A549 (cell line): ENCODE results near the gene KRTAP5-2. TPM values are rescaled to one million over a fixed set of nuclear protein-coding genes. Genes with fewer than 3 reads are reported as not detected.

ENCODE experiments used
- ATAC-seq, 2 experiments: fragments of 200-7000 bp in 1 of 2; fragments of >200 bp in 1 of 2; cut with Nextera tagmentation in 1 of 2; cut with Tn5 transposase in 1 of 2; 3 replicates each; pipeline versions ENCODE4 v1.8.0 to v1.9.1; 2018 to 2020; ENCODE audit warnings: mild to moderate bottlenecking in 1 of 2, moderate library complexity in 1 of 2
- CTCF ChIA-PET: fragments of 300-600 bp; sonication (Branson Sonifier 250); formaldehyde crosslinking; extraction: SDS; loops from one replicate; lab custom pipeline; 2021; ENCODE audit warnings: antibody characterized with exemption, inconsistent platforms; lab: Yijun Ruan, JAX
- POLR2A ChIA-PET: fragments of 350-600 bp; formaldehyde crosslinking; extraction: SDS; loops from one replicate; lab custom pipeline; 2021; ENCODE audit warnings: antibody characterized with exemption, inconsistent platforms; lab: Yijun Ruan, JAX
- DNase-seq, 2 experiments: peaks; one replicate each; pipeline versions ENCODE4 v3.0.0 to v3.0.0-alpha.2; 2011 to 2016; ENCODE audit warnings: low read depth in 1 of 2, low spot score in 1 of 2
- FAIRE-seq: peaks from 2 replicates; lab custom pipeline; 2011; peaks lifted over from hg19 to GRCh38; lab: Jason Lieb, UNC
- H3K27ac ChIP-seq, 2 experiments: fragments of >200 bp; sonication (Bioruptor Twin); formaldehyde crosslinking; 3 replicates each; pipeline ENCODE4 v1.5.1; 2016 to 2017
- H3K4me1 ChIP-seq: fragments of >200 bp; sonication (Bioruptor Twin); formaldehyde crosslinking; 3 replicates; pipeline ENCODE4 v1.6.1; 2016
- H3K4me2 ChIP-seq: fragments of >200 bp; sonication (Bioruptor Twin); formaldehyde crosslinking; 3 replicates; pipeline ENCODE4 v1.6.1; 2016
- H3K4me3 ChIP-seq: fragments of >200 bp; sonication (Bioruptor Twin); formaldehyde crosslinking; 3 replicates; pipeline ENCODE4 v1.5.1; 2016
- H3K9me3 ChIP-seq: fragments of >200 bp; sonication (Bioruptor Twin); formaldehyde crosslinking; 3 replicates; pipeline ENCODE4 v1.6.1; 2016
- BHLHE40 ChIP-seq: IDR thresholded peaks from 2 replicates; pipeline ENCODE4 v1.6.1; 2012; ENCODE audit warnings: low read depth, low read length, inconsistent platforms
- CTCF ChIP-seq: fragments of >200 bp; sonication (Bioruptor Twin); formaldehyde crosslinking; IDR thresholded peaks from 3 replicates; pipeline ENCODE4 v1.5.1; 2016
- EHF ChIP-seq: fragments of 250-450 bp; sonication (Bioruptor Pico); IDR thresholded peaks from 2 replicates; pipeline ENCODE4 v1.5.0; 2020; ENCODE audit warnings: mild to moderate bottlenecking
- ELK1 ChIP-seq: fragments of 150-350 bp; IDR thresholded peaks from 2 replicates; pipeline ENCODE4 v1.6.1; 2014; ENCODE audit warnings: low read depth, mild to moderate bottlenecking, low read length
- ESRRA ChIP-seq: fragments of 150-350 bp; IDR thresholded peaks from 2 replicates; pipeline ENCODE4 v1.6.1; 2014; ENCODE audit warnings: mild to moderate bottlenecking, low read length, borderline replicate concordance
- FOSL2 ChIP-seq, 2 experiments: fragments of 450-650 bp in 1 of 2; fragments of >200 bp in 1 of 2; sonication (Bioruptor Twin) in 1 of 2; formaldehyde crosslinking; IDR thresholded peaks; 2 replicates each; pipeline versions ENCODE4 v1.5.0 to v1.6.1; 2016 to 2020; ENCODE audit warnings: mild to moderate bottlenecking in 1 of 2, moderate library complexity in 1 of 2
- HOXA7 ChIP-seq: fragments of 250-450 bp; sonication (Bioruptor Pico); IDR thresholded peaks from 2 replicates; pipeline ENCODE4 v1.5.0; 2020; ENCODE audit warnings: mild to moderate bottlenecking, moderate library complexity
- MAFK ChIP-seq: fragments of 450-650 bp; IDR thresholded peaks from 2 replicates; pipeline ENCODE4 v1.6.1; 2014; ENCODE audit not compliant: partially characterized antibody
- MAZ ChIP-seq: fragments of 150-350 bp; IDR thresholded peaks from 2 replicates; pipeline ENCODE4 v1.6.1; 2014; ENCODE audit warnings: antibody characterized with exemption, low read depth, low read length, borderline replicate concordance
- MYC ChIP-seq: IDR thresholded peaks from 2 replicates; pipeline ENCODE4 v1.6.1; 2012; ENCODE audit warnings: mild to moderate bottlenecking, inconsistent platforms, low read length, improper control_type of control experiment, borderline replicate concordance
- PBX3 ChIP-seq: IDR thresholded peaks from 2 replicates; pipeline ENCODE4 v1.6.1; 2012
- PHF8 ChIP-seq: fragments of 200-600 bp; sonication (generic); IDR thresholded peaks from 2 replicates; pipeline ENCODE4 v1.6.1; 2016; ENCODE audit warnings: low read depth, mild to moderate bottlenecking, antibody characterized with exemption, moderate library complexity, borderline replicate concordance
- POLR2AphosphoS2 ChIP-seq: conservative IDR thresholded peaks from 2 replicates; pipeline ENCODE4 v1.6.1; 2012; ENCODE audit warnings: low read length, improper control_type of control experiment, inconsistent platforms
- RAD21 ChIP-seq, 2 experiments: fragments of >200 bp in 1 of 2; sonication (Bioruptor Twin) in 1 of 2; formaldehyde crosslinking in 1 of 2; IDR thresholded peaks in 1 of 2; conservative IDR thresholded peaks in 1 of 2; 2 replicates in 1 of 2; 3 replicates in 1 of 2; pipeline ENCODE4 v1.6.1; 2012 to 2018; ENCODE audit warnings: inconsistent platforms in 1 of 2
- RFX5 ChIP-seq: fragments of 450-650 bp; IDR thresholded peaks from 2 replicates; pipeline ENCODE4 v1.7.1; 2014; ENCODE audit warnings: antibody characterized with exemption, mild to moderate bottlenecking, moderate library complexity
- SMC3 ChIP-seq: fragments of >200 bp; sonication (Bioruptor Twin); formaldehyde crosslinking; IDR thresholded peaks from 3 replicates; pipeline ENCODE4 v1.6.1; 2018; ENCODE audit warnings: inconsistent platforms
- SREBF2 ChIP-seq: fragments of 450-650 bp; IDR thresholded peaks from 2 replicates; pipeline ENCODE4 v1.6.1; 2014; ENCODE audit warnings: mild to moderate bottlenecking, moderate library complexity
- TFCP2L1 ChIP-seq: fragments of 250-450 bp; sonication (Bioruptor Pico); IDR thresholded peaks from 2 replicates; pipeline ENCODE4 v1.5.0; 2021; ENCODE audit warnings: mild to moderate bottlenecking
- ZFP36 ChIP-seq: fragments of 450-650 bp; IDR thresholded peaks from 2 replicates; pipeline ENCODE4 v1.6.1; 2014; ENCODE audit warnings: borderline replicate concordance; ENCODE audit not compliant: partially characterized antibody
- ZSCAN20 ChIP-seq: fragments of 250-450 bp; sonication (Bioruptor Pico); IDR thresholded peaks from 2 replicates; pipeline ENCODE4 v1.8.0; 2022; ENCODE audit warnings: mild to moderate bottlenecking, moderate library complexity
- whole genome bisulfite sequencing: methylation state at CpG from one replicate; pipeline ENCODE4 v1.1.6; 2017; ENCODE audit errors: missing lambda C conversion rate; 5-methylcytosine and 5-hydroxymethylcytosine counted together
- polyA plus RNA-seq, 4 experiments: library from polyadenylated mRNA; depleted of rRNA in 3 of 4; stranded (reverse); fragments of >200 nt; fragmentation: RNase III in 1 of 4; extraction: RNeasy Plus Mini Kit Qiagen cat#74134 plus additional on column Dnase treatment in 1 of 4; gene quantifications; 2 replicates in 3 of 4; 3 replicates in 1 of 4; pipeline ENCODE4 v1.2.3, GENCODE V29; 2011 to 2017
- TF ChIP-seq, protein P1 (sequence below): fragments of 200-600 bp; sonication (generic); IDR thresholded peaks from 2 replicates; pipeline ENCODE4 v1.6.1; 2016; ENCODE audit warnings: antibody characterized with exemption, mild to moderate bottlenecking, moderate library complexity
- TF ChIP-seq, protein P2 (sequence below): fragments of 450-650 bp; IDR thresholded peaks from 2 replicates; pipeline ENCODE4 v1.6.1; 2014; ENCODE audit warnings: antibody characterized with exemption
- TF ChIP-seq, protein P3 (sequence below): fragments of 250-450 bp; sonication (Bioruptor Pico); IDR thresholded peaks from 2 replicates; pipeline ENCODE4 v1.5.0; 2020; ENCODE audit warnings: low read depth, mild to moderate bottlenecking, moderate library complexity

KRTAP5-2 gene
- polyA plus RNA-seq, 2 of the 4 experiments (the other 2 are of a cell fraction) = not detected

DNA sequence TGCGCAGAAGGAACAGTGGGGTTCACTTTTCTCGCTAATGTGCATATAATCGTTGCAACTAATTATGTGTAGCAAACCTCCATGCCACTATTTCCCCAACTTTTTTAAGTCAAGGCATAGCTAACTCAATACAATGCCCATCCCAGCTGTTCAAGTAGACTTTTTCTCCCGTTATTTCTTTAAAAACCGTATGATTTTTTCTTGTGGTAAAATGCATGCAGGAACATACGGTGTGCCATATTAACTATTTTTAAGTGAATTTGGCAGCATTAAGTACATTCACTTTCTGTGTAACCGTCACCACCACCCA is 23.2 kb downstream of the KRTAP5-2 start:
- ATAC-seq (no peak), DNase-seq (no peak), FAIRE-seq (no peak)
- Histone ChIP-seq H3K4me1 (peaks cover 29% of the 10 kb centered on the region), H3K9me3 (peaks cover 17% of the 10 kb centered on the region), H3K4me3 (peak overlapping the region; percentile 74; the same call in 1 of the 3 replicates), H3K4me2 (peak overlapping the region; percentile 99), H3K27ac (no peak overlapping the region)
- TF ChIP-seq MYC = no peak
- TF ChIP-seq ELK1 = no peak
- no peak for TF ChIP-seq PHF8
- TF ChIP-seq ZSCAN20 (CRISPR knock-in tag) = no peak
- no peak for TF ChIP-seq ZFP36
- TF ChIP-seq, protein P1, sequence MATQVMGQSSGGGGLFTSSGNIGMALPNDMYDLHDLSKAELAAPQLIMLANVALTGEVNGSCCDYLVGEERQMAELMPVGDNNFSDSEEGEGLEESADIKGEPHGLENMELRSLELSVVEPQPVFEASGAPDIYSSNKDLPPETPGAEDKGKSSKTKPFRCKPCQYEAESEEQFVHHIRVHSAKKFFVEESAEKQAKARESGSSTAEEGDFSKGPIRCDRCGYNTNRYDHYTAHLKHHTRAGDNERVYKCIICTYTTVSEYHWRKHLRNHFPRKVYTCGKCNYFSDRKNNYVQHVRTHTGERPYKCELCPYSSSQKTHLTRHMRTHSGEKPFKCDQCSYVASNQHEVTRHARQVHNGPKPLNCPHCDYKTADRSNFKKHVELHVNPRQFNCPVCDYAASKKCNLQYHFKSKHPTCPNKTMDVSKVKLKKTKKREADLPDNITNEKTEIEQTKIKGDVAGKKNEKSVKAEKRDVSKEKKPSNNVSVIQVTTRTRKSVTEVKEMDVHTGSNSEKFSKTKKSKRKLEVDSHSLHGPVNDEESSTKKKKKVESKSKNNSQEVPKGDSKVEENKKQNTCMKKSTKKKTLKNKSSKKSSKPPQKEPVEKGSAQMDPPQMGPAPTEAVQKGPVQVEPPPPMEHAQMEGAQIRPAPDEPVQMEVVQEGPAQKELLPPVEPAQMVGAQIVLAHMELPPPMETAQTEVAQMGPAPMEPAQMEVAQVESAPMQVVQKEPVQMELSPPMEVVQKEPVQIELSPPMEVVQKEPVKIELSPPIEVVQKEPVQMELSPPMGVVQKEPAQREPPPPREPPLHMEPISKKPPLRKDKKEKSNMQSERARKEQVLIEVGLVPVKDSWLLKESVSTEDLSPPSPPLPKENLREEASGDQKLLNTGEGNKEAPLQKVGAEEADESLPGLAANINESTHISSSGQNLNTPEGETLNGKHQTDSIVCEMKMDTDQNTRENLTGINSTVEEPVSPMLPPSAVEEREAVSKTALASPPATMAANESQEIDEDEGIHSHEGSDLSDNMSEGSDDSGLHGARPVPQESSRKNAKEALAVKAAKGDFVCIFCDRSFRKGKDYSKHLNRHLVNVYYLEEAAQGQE = no peak
- no peak for TF ChIP-seq HOXA7 (CRISPR knock-in tag)
- no peak for TF ChIP-seq FOSL2 (IDR thresholded peaks at IDR 0.05)
- no peak for TF ChIP-seq FOSL2 (CRISPR knock-in tag; IDR thresholded peaks at IDR 0.05)
- no peak for TF ChIP-seq POLR2AphosphoS2
- TF ChIP-seq PBX3 = no peak
- CTCF ChIA-PET = interaction anchor here (0.6 to 26.3 kb wide), 43 partner anchors 8 to 582 kb away, joined by 3 to 719 read pairs (median 5); partner anchors contain the start of genes KRTAP5-1, KRTAP5-2 and KRTAP5-5
- POLR2A ChIA-PET = interaction anchor here (0.6 to 1.3 kb wide), 2 partner anchors 10 to 28 kb away, joined by 3 to 5 read pairs; no protein-coding TSS in a partner anchor
- 13% methylated on average over 7 of the region's 7 CpGs for WGBS

- Histone ChIP-seq H3K9me3 (peaks cover 17% of the 10 kb centered on the region), H3K4me2 (peak overlapping the region; percentile 99), H3K4me1 (peaks cover 33% of the 10 kb centered on the region), H3K4me3 (peak overlapping the region; percentile 74), H3K27ac (peak overlapping the region; percentile 89 to 95)
- ATAC-seq (peak; percentile 67 to 77), DNase-seq (peak; percentile 68 to 73), FAIRE-seq (no peak)
- 0% methylated on average over 26 of the region's 64 CpGs for whole genome bisulfite sequencing
- ChIA-PET CTCF (interaction anchor here (0.5 to 26.3 kb wide), 45 partner anchors 9 to 582 kb away, joined by 3 to 719 read pairs (median 5); partner anchors contain the start of genes KRTAP5-1, KRTAP5-2 and KRTAP5-5), POLR2A (interaction anchor here (0.6 to 1.3 kb wide), 2 partner anchors 10 to 28 kb away, joined by 3 to 5 read pairs; no protein-coding TSS in a partner anchor)
- TF ChIP-seq TFCP2L1 (no peak), HOXA7 (CRISPR knock-in tag) (no peak), CTCF (peak; percentile 97), ELK1 (no peak), RAD21 (conservative IDR thresholded peaks at IDR 0.05 in 1 of 2, IDR thresholded peaks at IDR 0.05 in 1 of 2) (peak; percentile 66 to 94), SREBF2 (no peak), MAZ (no peak), SMC3 (peak; percentile 98), EHF (CRISPR knock-in tag) (no peak), RFX5 (no peak), BHLHE40 (no peak), MAFK (no peak), ESRRA (0 out of 2 replicates have a peak, but pooled peaks have one; percentile 80)
- TF ChIP-seq, protein P2, sequence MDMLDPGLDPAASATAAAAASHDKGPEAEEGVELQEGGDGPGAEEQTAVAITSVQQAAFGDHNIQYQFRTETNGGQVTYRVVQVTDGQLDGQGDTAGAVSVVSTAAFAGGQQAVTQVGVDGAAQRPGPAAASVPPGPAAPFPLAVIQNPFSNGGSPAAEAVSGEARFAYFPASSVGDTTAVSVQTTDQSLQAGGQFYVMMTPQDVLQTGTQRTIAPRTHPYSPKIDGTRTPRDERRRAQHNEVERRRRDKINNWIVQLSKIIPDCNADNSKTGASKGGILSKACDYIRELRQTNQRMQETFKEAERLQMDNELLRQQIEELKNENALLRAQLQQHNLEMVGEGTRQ = no peak
- TF ChIP-seq, protein P3, sequence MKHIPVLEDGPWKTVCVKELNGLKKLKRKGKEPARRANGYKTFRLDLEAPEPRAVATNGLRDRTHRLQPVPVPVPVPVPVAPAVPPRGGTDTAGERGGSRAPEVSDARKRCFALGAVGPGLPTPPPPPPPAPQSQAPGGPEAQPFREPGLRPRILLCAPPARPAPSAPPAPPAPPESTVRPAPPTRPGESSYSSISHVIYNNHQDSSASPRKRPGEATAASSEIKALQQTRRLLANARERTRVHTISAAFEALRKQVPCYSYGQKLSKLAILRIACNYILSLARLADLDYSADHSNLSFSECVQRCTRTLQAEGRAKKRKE (CRISPR knock-in tag) = no peak
Observed at GRCh38 chr11:1574238-1574932, 23.7 kb downstream of the KRTAP5-2 start.
